ENCODE measurements around the gene TNFRSF12A. TPM values are rescaled to one million over a fixed set of nuclear protein-coding genes. Genes with fewer than 3 reads are reported as not detected.

The TNFRSF12A gene
- polyA plus RNA-seq, 2 of the 4 experiments (the other 2 are of a cell fraction), result 111 to 314 TPM

DNA sequence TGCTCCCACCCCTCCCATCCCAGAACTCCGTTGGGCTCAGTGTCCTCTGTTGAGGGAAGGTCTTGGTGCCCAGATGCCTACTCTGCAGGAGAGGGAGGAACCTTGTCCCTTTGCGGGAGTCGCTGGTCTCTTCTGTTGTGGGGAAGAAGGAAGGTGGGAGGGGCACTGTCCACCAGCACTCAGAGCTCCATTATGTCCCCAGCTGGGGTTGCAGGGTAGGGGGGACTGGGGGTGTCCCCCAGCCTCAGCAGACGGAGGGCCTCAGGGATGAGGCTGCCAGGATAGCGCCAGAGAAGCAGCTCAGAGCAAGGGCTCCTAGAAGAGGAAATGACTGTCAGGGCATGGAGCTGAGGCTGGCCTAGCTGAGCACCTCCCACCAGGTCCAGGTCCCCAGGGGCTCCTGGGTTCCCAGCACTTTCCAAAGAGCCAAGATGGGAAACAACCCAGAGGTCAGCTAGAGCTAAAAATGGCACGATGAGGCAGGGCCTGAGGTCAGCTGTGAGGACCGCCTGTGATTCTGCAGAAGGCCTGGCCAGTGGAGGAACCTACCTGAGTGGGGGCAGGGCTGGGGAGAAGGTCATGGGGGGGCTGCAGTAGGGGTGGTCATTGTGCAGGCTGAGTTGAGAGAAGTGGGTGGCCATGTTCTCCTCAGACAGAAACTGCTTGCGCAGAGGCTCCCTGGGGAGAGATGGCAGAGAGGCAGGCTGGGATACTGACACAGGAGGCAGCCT is 2.7 kb downstream of the TNFRSF12A start (continued):
- TF ChIP-seq, protein P1, sequence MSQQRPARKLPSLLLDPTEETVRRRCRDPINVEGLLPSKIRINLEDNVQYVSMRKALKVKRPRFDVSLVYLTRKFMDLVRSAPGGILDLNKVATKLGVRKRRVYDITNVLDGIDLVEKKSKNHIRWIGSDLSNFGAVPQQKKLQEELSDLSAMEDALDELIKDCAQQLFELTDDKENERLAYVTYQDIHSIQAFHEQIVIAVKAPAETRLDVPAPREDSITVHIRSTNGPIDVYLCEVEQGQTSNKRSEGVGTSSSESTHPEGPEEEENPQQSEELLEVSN (IDR thresholded peaks at IDR 0.05; ENCODE audit: borderline replicate concordance, low read depth), result 0 out of 2 replicates have a peak, but pooled peaks have one; percentile 35
- TF ChIP-seq FOXS1 (CRISPR knock-in tag; IDR thresholded peaks at IDR 0.05) (no peak), TFCP2L1 (CRISPR knock-in tag; IDR thresholded peaks at IDR 0.05) (peak; percentile 7), JUNB (IDR thresholded peaks at IDR 0.05) (no peak), RFX5 (IDR thresholded peaks at IDR 0.05) (no peak), BHLHE40 (IDR thresholded peaks at IDR 0.05; ENCODE audit: low read depth, low read length) (no peak), NFE2L2 (conservative IDR thresholded peaks at IDR 0.05; ENCODE audit: low read length) (no peak), HOXB5 (CRISPR knock-in tag; IDR thresholded peaks at IDR 0.05) (no peak), MYC (IDR thresholded peaks at IDR 0.05; ENCODE audit: borderline replicate concordance, low read length) (no peak), HDAC2 (IDR thresholded peaks at IDR 0.05) (no peak), NPAS2 (CRISPR knock-in tag; IDR thresholded peaks at IDR 0.05; ENCODE audit: borderline replicate concordance) (no peak), RNF2 (IDR thresholded peaks at IDR 0.05; ENCODE audit: borderline replicate concordance, low read depth) (no peak), GATA3 (IDR thresholded peaks at IDR 0.05; ENCODE audit: borderline replicate concordance) (no peak), CBX8 (IDR thresholded peaks at IDR 0.05) (no peak), SMC3 (IDR thresholded peaks at IDR 0.05) (no peak), MAFK (IDR thresholded peaks at IDR 0.05; ENCODE audit: partially characterized antibody) (no peak)
- TF ChIP-seq, protein P2, sequence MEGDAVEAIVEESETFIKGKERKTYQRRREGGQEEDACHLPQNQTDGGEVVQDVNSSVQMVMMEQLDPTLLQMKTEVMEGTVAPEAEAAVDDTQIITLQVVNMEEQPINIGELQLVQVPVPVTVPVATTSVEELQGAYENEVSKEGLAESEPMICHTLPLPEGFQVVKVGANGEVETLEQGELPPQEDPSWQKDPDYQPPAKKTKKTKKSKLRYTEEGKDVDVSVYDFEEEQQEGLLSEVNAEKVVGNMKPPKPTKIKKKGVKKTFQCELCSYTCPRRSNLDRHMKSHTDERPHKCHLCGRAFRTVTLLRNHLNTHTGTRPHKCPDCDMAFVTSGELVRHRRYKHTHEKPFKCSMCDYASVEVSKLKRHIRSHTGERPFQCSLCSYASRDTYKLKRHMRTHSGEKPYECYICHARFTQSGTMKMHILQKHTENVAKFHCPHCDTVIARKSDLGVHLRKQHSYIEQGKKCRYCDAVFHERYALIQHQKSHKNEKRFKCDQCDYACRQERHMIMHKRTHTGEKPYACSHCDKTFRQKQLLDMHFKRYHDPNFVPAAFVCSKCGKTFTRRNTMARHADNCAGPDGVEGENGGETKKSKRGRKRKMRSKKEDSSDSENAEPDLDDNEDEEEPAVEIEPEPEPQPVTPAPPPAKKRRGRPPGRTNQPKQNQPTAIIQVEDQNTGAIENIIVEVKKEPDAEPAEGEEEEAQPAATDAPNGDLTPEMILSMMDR (IDR thresholded peaks at IDR 0.05), result no peak
- TF ChIP-seq, protein P3, sequence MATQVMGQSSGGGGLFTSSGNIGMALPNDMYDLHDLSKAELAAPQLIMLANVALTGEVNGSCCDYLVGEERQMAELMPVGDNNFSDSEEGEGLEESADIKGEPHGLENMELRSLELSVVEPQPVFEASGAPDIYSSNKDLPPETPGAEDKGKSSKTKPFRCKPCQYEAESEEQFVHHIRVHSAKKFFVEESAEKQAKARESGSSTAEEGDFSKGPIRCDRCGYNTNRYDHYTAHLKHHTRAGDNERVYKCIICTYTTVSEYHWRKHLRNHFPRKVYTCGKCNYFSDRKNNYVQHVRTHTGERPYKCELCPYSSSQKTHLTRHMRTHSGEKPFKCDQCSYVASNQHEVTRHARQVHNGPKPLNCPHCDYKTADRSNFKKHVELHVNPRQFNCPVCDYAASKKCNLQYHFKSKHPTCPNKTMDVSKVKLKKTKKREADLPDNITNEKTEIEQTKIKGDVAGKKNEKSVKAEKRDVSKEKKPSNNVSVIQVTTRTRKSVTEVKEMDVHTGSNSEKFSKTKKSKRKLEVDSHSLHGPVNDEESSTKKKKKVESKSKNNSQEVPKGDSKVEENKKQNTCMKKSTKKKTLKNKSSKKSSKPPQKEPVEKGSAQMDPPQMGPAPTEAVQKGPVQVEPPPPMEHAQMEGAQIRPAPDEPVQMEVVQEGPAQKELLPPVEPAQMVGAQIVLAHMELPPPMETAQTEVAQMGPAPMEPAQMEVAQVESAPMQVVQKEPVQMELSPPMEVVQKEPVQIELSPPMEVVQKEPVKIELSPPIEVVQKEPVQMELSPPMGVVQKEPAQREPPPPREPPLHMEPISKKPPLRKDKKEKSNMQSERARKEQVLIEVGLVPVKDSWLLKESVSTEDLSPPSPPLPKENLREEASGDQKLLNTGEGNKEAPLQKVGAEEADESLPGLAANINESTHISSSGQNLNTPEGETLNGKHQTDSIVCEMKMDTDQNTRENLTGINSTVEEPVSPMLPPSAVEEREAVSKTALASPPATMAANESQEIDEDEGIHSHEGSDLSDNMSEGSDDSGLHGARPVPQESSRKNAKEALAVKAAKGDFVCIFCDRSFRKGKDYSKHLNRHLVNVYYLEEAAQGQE (IDR thresholded peaks at IDR 0.05), result 0 out of 2 replicates have a peak, but pooled peaks have one; percentile 19
- TF ChIP-seq, protein P4, sequence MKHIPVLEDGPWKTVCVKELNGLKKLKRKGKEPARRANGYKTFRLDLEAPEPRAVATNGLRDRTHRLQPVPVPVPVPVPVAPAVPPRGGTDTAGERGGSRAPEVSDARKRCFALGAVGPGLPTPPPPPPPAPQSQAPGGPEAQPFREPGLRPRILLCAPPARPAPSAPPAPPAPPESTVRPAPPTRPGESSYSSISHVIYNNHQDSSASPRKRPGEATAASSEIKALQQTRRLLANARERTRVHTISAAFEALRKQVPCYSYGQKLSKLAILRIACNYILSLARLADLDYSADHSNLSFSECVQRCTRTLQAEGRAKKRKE (CRISPR knock-in tag; IDR thresholded peaks at IDR 0.05; ENCODE audit: low read depth), result 0 out of 2 replicates have a peak, but pooled peaks have one; percentile 41
- TF ChIP-seq, protein P5, sequence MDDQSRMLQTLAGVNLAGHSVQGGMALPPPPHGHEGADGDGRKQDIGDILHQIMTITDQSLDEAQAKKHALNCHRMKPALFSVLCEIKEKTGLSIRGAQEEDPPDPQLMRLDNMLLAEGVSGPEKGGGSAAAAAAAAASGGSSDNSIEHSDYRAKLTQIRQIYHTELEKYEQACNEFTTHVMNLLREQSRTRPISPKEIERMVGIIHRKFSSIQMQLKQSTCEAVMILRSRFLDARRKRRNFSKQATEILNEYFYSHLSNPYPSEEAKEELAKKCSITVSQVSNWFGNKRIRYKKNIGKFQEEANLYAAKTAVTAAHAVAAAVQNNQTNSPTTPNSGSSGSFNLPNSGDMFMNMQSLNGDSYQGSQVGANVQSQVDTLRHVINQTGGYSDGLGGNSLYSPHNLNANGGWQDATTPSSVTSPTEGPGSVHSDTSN (IDR thresholded peaks at IDR 0.05), result peak; percentile 42

DNA sequence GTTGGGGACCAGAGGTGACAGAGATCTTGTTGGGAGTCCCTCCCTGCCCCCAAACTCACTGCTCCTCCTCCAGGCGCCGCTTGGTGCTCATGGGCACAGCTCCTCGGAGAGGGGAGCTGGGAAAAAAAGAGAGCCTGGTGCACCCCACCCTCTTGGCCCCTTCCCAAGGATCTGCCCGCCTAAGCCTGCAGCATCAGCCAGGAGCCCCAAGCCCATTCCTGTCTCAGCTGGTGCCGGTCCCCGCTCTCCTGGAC is 3.2 kb downstream of the TNFRSF12A start:
- WGBS (ENCODE audit: missing lambda C conversion rate), result 1% methylated on average over 6 of the region's 6 CpGs
- DNase-seq (ENCODE audit: low read depth in 1 of 2, low spot score in 1 of 2) (peak in 1 of 2 experiments; percentile 51), ATAC-seq (peak in 1 of 2 experiments; percentile 27; a peak in 3 of 6 replicates), FAIRE-seq (no peak)
- POLR2A ChIA-PET, result interaction anchor here (0.9 to 6.2 kb wide), 4 partner anchors 8 to 20 kb away, joined by 3 to 107 read pairs (median 4); no protein-coding TSS in a partner anchor
- H3K4me2 ChIP-seq, result peak overlapping the region; percentile 89
- H3K9me3 ChIP-seq, result no peaks in the 10 kb centered on the region
- peaks cover 30% of the 10 kb centered on the region for H3K4me1 ChIP-seq
- peak overlapping the region; percentile 98 to 100 for H3K27ac ChIP-seq
- peak overlapping the region; percentile 93 for H3K4me3 ChIP-seq
- CTCF ChIA-PET, result interaction anchor here (0.7 to 6.6 kb wide), 6 partner anchors 8 to 126 kb away, joined by 3 to 112 read pairs (median 5); no protein-coding TSS in a partner anchor
- TF ChIP-seq HOXA7 (CRISPR knock-in tag; IDR thresholded peaks at IDR 0.05) (0 out of 2 replicates have a peak, but pooled peaks have one; percentile 73), HOXB5 (CRISPR knock-in tag; IDR thresholded peaks at IDR 0.05) (no peak), EP300 (IDR thresholded peaks at IDR 0.05) (no peak)
- TF ChIP-seq, protein P3 (IDR thresholded peaks at IDR 0.05), result 0 out of 2 replicates have a peak, but pooled peaks have one; percentile 1
- TF ChIP-seq, protein P2 (IDR thresholded peaks at IDR 0.05), result no peak
